PC-3 (cell line): ENCODE measurements around the gene SMC1B. TPM values are rescaled to one million over a fixed set of nuclear protein-coding genes. Genes with fewer than 3 reads are reported as not detected.
"Not testable (repeated sequence)": the region's sequence is repeated elsewhere in the genome, so short reads cannot be mapped to it uniquely, and the experiment has no call there.

Experiments used
- ATAC-seq: fragments of 200-7000 bp; cut with Tn5 transposase; 2 replicates; pipeline ENCODE4 v1.9.1; 2020; ENCODE audit warnings: mild to moderate bottlenecking, moderate library complexity
- BruUV-seq: library from RNA; stranded (reverse); fragments of 400-500 nt; replicated peaks from 2 replicates; lab custom pipeline; 2021; lab: Mats Ljungman, UMichigan
- CTCF ChIA-PET: fragments of 300-600 bp; sonication (Branson Sonifier 250); formaldehyde crosslinking; loops from one replicate; lab custom pipeline; 2022; ENCODE audit warnings: antibody characterized with exemption; lab: Charles Lee
- POLR2A ChIA-PET: fragments of 300-600 bp; sonication (Branson Sonifier 250); formaldehyde crosslinking; loops from one replicate; lab custom pipeline; 2022; ENCODE audit warnings: antibody characterized with exemption; ENCODE audit not compliant: unreplicated experiment; lab: Charles Lee
- DNase-seq: peaks from one replicate; pipeline ENCODE4 v3.0.0-alpha.2; 2015
- H2AFZ ChIP-seq: fragments of 300-600 bp; sonication (generic); 2 replicates; pipeline ENCODE4 v1.6.0; 2016; ENCODE audit warnings: antibody characterized with exemption, low read length
- H3F3A ChIP-seq: fragments of 300-600 bp; sonication (generic); one replicate; pipeline ENCODE4 v1.6.0; 2017; ENCODE audit warnings: antibody characterized with exemption, low read length, control low read depth, mild to moderate bottlenecking; ENCODE audit not compliant: unreplicated experiment
- H3K27ac ChIP-seq: fragments of 300-600 bp; sonication (generic); 2 replicates; pipeline ENCODE4 v1.5.1; 2016; ENCODE audit warnings: mild to moderate bottlenecking, low read length
- H3K27me3 ChIP-seq: fragments of 300-600 bp; sonication (generic); 2 replicates; pipeline ENCODE4 v1.6.1; 2016; ENCODE audit warnings: low read length, mixed read lengths
- H3K36me3 ChIP-seq: fragments of 300-600 bp; sonication (generic); 2 replicates; pipeline ENCODE4 v1.6.1; 2016; ENCODE audit warnings: low read depth, mixed run types, low read length, mixed read lengths
- H3K4me1 ChIP-seq: fragments of 300-600 bp; sonication (generic); 2 replicates; pipeline ENCODE4 v1.5.1; 2016; ENCODE audit warnings: low read length; ENCODE audit not compliant: insufficient read depth
- H3K4me2 ChIP-seq: fragments of 300-600 bp; sonication (generic); 2 replicates; pipeline ENCODE4 v1.6.0; 2016; ENCODE audit warnings: low read length
- H3K4me3 ChIP-seq: fragments of 300-600 bp; sonication (generic); 2 replicates; pipeline ENCODE4 v1.5.1; 2016; ENCODE audit warnings: mild to moderate bottlenecking, low read length, mixed read lengths
- H3K79me2 ChIP-seq: fragments of 300-600 bp; sonication (generic); 2 replicates; pipeline ENCODE4 v1.6.1; 2017; ENCODE audit warnings: low read length, mixed read lengths
- H3K9ac ChIP-seq: fragments of 300-600 bp; sonication (generic); 2 replicates; pipeline ENCODE4 v1.6.0; 2016; ENCODE audit warnings: mild to moderate bottlenecking, low read length
- H3K9me2 ChIP-seq: fragments of 300-600 bp; sonication (generic); replicated peaks from 2 replicates; pipeline ENCODE4 v1.6.1; 2016; ENCODE audit warnings: mixed run types, low read length, mixed read lengths
- H3K9me3 ChIP-seq: fragments of 300-600 bp; sonication (generic); 2 replicates; pipeline ENCODE4 v1.6.1; 2016; ENCODE audit warnings: low read length, mixed read lengths
- H4K20me1 ChIP-seq: fragments of 300-600 bp; sonication (generic); 2 replicates; pipeline ENCODE4 v1.6.1; 2016; ENCODE audit warnings: low read length, mixed read lengths
- EZH2 ChIP-seq: fragments of 300-600 bp; sonication (generic); IDR thresholded peaks from one replicate; pipeline ENCODE4 v1.6.1; 2017; ENCODE audit warnings: antibody characterized with exemption, mild to moderate bottlenecking, low read length; ENCODE audit not compliant: unreplicated experiment
- EZH2phosphoT487 ChIP-seq: fragments of 300-600 bp; sonication (generic); IDR thresholded peaks from 2 replicates; pipeline ENCODE4 v1.6.1; 2018; ENCODE audit warnings: mild to moderate bottlenecking, antibody characterized with exemption, low read length, borderline replicate concordance
- intact Hi-C: fragments of 100-400 bp; cut with micrococcal nuclease; formaldehyde crosslinking; loops from 2 replicates; pipeline ENCODE4 v1.9.0; 2023
- total RNA-seq: library from RNA; depleted of rRNA; stranded (reverse); fragments of >200 nt; gene quantifications from 2 replicates; pipeline ENCODE4 v1.2.3, GENCODE V29; 2014
- TF ChIP-seq, protein P1 (sequence below): fragments of 300-600 bp; sonication (generic); conservative IDR thresholded peaks from 2 replicates; pipeline ENCODE4 v1.5.1; 2017; ENCODE audit warnings: antibody characterized with exemption, low read depth, mild to moderate bottlenecking, low read length

Gene SMC1B
- total RNA-seq, 1 experiment from 2014 or later: 0.04 TPM

GRCh38 chr22:45451972-45452371 lies 38.6 kb upstream of the SMC1B start:
- Histone ChIP-seq H3K79me2 (no peaks in the 10 kb centered on the region), H2AFZ (no peak overlapping the region), H3K27me3 (no peaks in the 10 kb centered on the region), H3K4me3 (no peak overlapping the region), H3K9me2 (no peaks in the 10 kb centered on the region), H3K4me2 (no peak overlapping the region), H3F3A (no peaks in the 10 kb centered on the region), H3K27ac (no peak overlapping the region), H3K36me3 (no peaks in the 10 kb centered on the region), H3K9ac (no peak overlapping the region), H3K4me1 (no peaks in the 10 kb centered on the region), H4K20me1 (no peaks in the 10 kb centered on the region), H3K9me3 (no peaks in the 10 kb centered on the region)
- intact Hi-C loops: no loop called here
- ChIA-PET POLR2A (no interaction called here), CTCF (no interaction called here)
- DNase-seq (no peak), ATAC-seq (no peak)
- no peak for TF ChIP-seq EZH2
- TF ChIP-seq, protein P1, sequence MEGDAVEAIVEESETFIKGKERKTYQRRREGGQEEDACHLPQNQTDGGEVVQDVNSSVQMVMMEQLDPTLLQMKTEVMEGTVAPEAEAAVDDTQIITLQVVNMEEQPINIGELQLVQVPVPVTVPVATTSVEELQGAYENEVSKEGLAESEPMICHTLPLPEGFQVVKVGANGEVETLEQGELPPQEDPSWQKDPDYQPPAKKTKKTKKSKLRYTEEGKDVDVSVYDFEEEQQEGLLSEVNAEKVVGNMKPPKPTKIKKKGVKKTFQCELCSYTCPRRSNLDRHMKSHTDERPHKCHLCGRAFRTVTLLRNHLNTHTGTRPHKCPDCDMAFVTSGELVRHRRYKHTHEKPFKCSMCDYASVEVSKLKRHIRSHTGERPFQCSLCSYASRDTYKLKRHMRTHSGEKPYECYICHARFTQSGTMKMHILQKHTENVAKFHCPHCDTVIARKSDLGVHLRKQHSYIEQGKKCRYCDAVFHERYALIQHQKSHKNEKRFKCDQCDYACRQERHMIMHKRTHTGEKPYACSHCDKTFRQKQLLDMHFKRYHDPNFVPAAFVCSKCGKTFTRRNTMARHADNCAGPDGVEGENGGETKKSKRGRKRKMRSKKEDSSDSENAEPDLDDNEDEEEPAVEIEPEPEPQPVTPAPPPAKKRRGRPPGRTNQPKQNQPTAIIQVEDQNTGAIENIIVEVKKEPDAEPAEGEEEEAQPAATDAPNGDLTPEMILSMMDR: no peak
- TF ChIP-seq EZH2phosphoT487: no peak
- no TSS peak for BruUV-seq

GRCh38 chr22:45450921-45451651 lies 37.7 kb upstream of the SMC1B start:
- H3F3A ChIP-seq: no peaks in the 10 kb centered on the region
- no peak overlapping the region for H3K4me3 ChIP-seq
- no peak overlapping the region for H2AFZ ChIP-seq
- no peaks in the 10 kb centered on the region for H3K4me1 ChIP-seq
- H3K27me3 ChIP-seq: no peaks in the 10 kb centered on the region
- POLR2A ChIA-PET: no interaction called here
- H3K9me3 ChIP-seq: no peaks in the 10 kb centered on the region
- no TSS peak for BruUV-seq
- H3K9ac ChIP-seq: no peak overlapping the region
- ATAC-seq (no peak), DNase-seq (no peak)
- no peaks in the 10 kb centered on the region for H3K79me2 ChIP-seq
- TF ChIP-seq EZH2phosphoT487: no peak
- TF ChIP-seq, protein P1: no peak
- TF ChIP-seq EZH2: no peak
- H3K36me3 ChIP-seq: no peaks in the 10 kb centered on the region
- CTCF ChIA-PET: no interaction called here
- intact Hi-C loops: no loop called here
- no peak overlapping the region for H3K4me2 ChIP-seq
- H3K9me2 ChIP-seq: no peaks in the 10 kb centered on the region
- no peaks in the 10 kb centered on the region for H4K20me1 ChIP-seq
- H3K27ac ChIP-seq: no peak overlapping the region

GRCh38 chr22:45450101-45450785 lies 36.8 kb upstream of the SMC1B start:
- BruUV-seq: no TSS peak
- H3K27me3 ChIP-seq: no peaks in the 10 kb centered on the region
- intact Hi-C loops: no loop called here
- H3K4me2 ChIP-seq: no peak overlapping the region
- no peaks in the 10 kb centered on the region for H3K79me2 ChIP-seq
- no peaks in the 10 kb centered on the region for H3K9me2 ChIP-seq
- DNase-seq: no peak
- no peaks in the 10 kb centered on the region for H4K20me1 ChIP-seq
- H3K4me1 ChIP-seq: no peaks in the 10 kb centered on the region
- ChIA-PET CTCF (no interaction called here), POLR2A (no interaction called here)
- no peaks in the 10 kb centered on the region for H3K36me3 ChIP-seq
- ATAC-seq: no peak
- no peaks in the 10 kb centered on the region for H3K9me3 ChIP-seq
- no peak overlapping the region for H3K9ac ChIP-seq
- H3K4me3 ChIP-seq: no peak overlapping the region
- no peaks in the 10 kb centered on the region for H3F3A ChIP-seq
- H3K27ac ChIP-seq: no peak overlapping the region
- TF ChIP-seq, protein P1: no peak
- TF ChIP-seq EZH2phosphoT487: no peak
- TF ChIP-seq EZH2: no peak
- H2AFZ ChIP-seq: no peak overlapping the region

- POLR2A ChIA-PET, BruUV-seq, DNase-seq: not testable (repeated sequence)
These were observed 36.0 kb upstream of the SMC1B start for GRCh38 chr22:45449442-45449841.

More at GRCh38 chr22:45449442-45449841, 36.0 kb upstream of the SMC1B start:
- H4K20me1 ChIP-seq, H3K27me3 ChIP-seq, H3F3A ChIP-seq, ATAC-seq, H3K9me2 ChIP-seq, H3K9ac ChIP-seq, CTCF ChIA-PET, H3K36me3 ChIP-seq, intact Hi-C loops, H2AFZ ChIP-seq, H3K9me3 ChIP-seq, H3K4me1 ChIP-seq, H3K79me2 ChIP-seq, H3K4me2 ChIP-seq, H3K4me3 ChIP-seq, H3K27ac ChIP-seq: not testable (repeated sequence)
